HG03575 (cell line): Measurements from ENCODE around the gene CASR.

Experiments used
- ATAC-seq: cut with Tn5 transposase; IDR thresholded peaks from one replicate; pipeline ENCODE4 v1.9.1; 2021; ENCODE audit not compliant: unreplicated experiment, insufficient number of reproducible peaks, low FRiP score; ENCODE audit errors: extremely low read depth

CASR gene

DNA sequence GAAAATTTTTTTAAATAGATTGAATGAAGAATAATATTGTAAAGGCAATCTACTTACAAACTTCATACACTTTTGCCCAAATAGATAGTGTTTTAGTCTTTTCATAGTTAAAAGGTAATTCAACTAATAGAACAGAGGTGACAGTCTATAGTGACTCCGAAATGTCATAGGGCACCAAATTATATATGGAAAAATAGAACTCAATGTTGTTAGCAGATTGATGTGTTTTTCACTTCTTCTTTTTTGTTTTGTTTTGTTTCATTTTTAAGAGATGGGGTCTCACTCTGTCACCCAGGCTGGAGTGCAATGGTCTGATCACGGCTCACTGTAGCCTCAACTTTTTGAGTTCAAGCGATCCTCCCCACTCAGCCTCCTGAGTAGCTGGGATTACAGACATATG, 142.3 kb downstream of the CASR start:
- no peak for ATAC-seq

DNA sequence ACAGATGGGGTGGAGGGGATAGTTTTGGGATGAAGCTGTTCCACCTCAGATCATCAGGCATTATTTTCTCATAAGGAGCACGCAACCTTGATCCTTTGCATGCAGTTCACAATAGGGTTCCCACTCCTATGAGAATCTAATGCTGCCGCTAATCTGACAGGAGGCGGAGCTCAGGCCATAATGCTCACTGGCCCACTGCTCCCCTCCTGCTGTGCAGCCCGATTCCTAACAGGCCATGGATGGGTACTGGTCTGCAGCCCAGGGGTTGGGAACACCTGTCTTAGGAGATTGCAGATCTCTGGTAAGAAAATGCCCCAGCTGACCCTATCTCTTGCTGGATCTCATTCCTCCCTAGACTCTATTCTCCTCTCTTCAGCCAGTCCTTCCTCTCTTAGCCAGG, 148.4 kb downstream of the CASR start:
- no peak for ATAC-seq

- ATAC-seq: no peak
Measured at GRCh38 chr3:122332551-122332950, 149.1 kb downstream of the CASR start.
